Smooth muscle cell (in vitro differentiated cells): ENCODE data around the gene TMEM80. TPM values are rescaled to one million over a fixed set of nuclear protein-coding genes. Genes with fewer than 3 reads are reported as not detected.

Experiments used
- DNase-seq: peaks from one replicate; lab custom pipeline; 2025; ENCODE audit not compliant: unreplicated experiment; lab: John Stamatoyannopoulos, UW
- H2AFZ ChIP-seq: fragments of 200-600 bp; sonication (generic); 2 replicates; pipeline ENCODE4 v1.6.0; 2016; ENCODE audit warnings: antibody characterized with exemption, low read depth, mild to moderate bottlenecking
- H3F3A ChIP-seq: fragments of 200-600 bp; sonication (generic); 2 replicates; pipeline ENCODE4 v1.6.0; 2017; ENCODE audit warnings: antibody characterized with exemption, low read depth
- H3K27ac ChIP-seq: fragments of 200-600 bp; sonication (generic); 2 replicates; pipeline ENCODE4 v1.5.1; 2016; ENCODE audit warnings: low read depth, mild to moderate bottlenecking
- H3K27me3 ChIP-seq: fragments of 200-600 bp; sonication (generic); 2 replicates; pipeline ENCODE4 v1.6.1; 2016; ENCODE audit warnings: low read depth, mild to moderate bottlenecking
- H3K36me3 ChIP-seq: fragments of 200-600 bp; sonication (generic); 2 replicates; pipeline ENCODE4 v1.5.1; 2016; ENCODE audit warnings: low read depth
- H3K4me1 ChIP-seq: fragments of 200-600 bp; sonication (generic); 2 replicates; pipeline ENCODE4 v1.5.1; 2016; ENCODE audit warnings: low read depth
- H3K4me2 ChIP-seq: fragments of 200-600 bp; sonication (generic); 2 replicates; pipeline ENCODE4 v1.6.0; 2016; ENCODE audit warnings: mild to moderate bottlenecking
- H3K4me3 ChIP-seq: fragments of 200-600 bp; sonication (generic); 2 replicates; pipeline ENCODE4 v1.5.1; 2016; ENCODE audit warnings: mild to moderate bottlenecking
- H3K79me2 ChIP-seq: fragments of 200-600 bp; sonication (generic); 2 replicates; pipeline ENCODE4 v1.6.0; 2016; ENCODE audit warnings: low read depth, mild to moderate bottlenecking
- H3K9ac ChIP-seq: fragments of 200-600 bp; sonication (generic); 2 replicates; pipeline ENCODE4 v1.6.0; 2016; ENCODE audit warnings: low read depth
- H3K9me3 ChIP-seq: fragments of 200-600 bp; sonication (generic); replicated peaks from 2 replicates; pipeline ENCODE4 v1.5.1; 2016; ENCODE audit warnings: low read depth
- H4K20me1 ChIP-seq: fragments of 200-600 bp; sonication (generic); 2 replicates; pipeline ENCODE4 v1.6.0; 2016; ENCODE audit warnings: low read depth
- CTCF ChIP-seq: fragments of 200-600 bp; sonication (generic); IDR thresholded peaks from 2 replicates; pipeline ENCODE4 v1.5.1; 2017; ENCODE audit warnings: borderline replicate concordance, mild to moderate bottlenecking, antibody characterized with exemption; ENCODE audit not compliant: insufficient read depth, poor library complexity, severe bottlenecking
- WGBS: methylation state at CpG from one replicate; pipeline ENCODE4 v1.1.7; 2016; ENCODE audit warnings: low lambda C conversion rate; 5-methylcytosine and 5-hydroxymethylcytosine counted together
- polyA plus RNA-seq: library from polyadenylated mRNA; unstranded; fragments of >200 nt; fragmentation: Nextera tagmentation; extraction: Ambion mirVana; gene quantifications from 2 replicates; pipeline ENCODE4 v1.2.1, GENCODE V29; 2016
- total RNA-seq: library from RNA; depleted of rRNA; stranded (reverse); fragments of >200 nt; gene quantifications from 2 replicates; pipeline ENCODE4 v1.2.3, GENCODE V29; 2014

The TMEM80 gene
- total and polyA plus RNA-seq, 2 experiments from 2014 or later: 5.5 to 14.3 TPM

GRCh38 chr11:724049-724777 lies 28.6 kb downstream of the TMEM80 start:
- H3K9me3 ChIP-seq: no peaks in the 10 kb centered on the region
- DNase-seq: no peak
- no peak overlapping the region for H3K4me3 ChIP-seq
- H3K79me2 ChIP-seq: no peaks in the 10 kb centered on the region
- no peak overlapping the region for H3K9ac ChIP-seq
- WGBS: 85% methylated on average over 16 of the region's 19 CpGs
- H3K27me3 ChIP-seq: peaks cover 23% of the 10 kb centered on the region
- no peak overlapping the region for H2AFZ ChIP-seq
- H3F3A ChIP-seq: no peaks in the 10 kb centered on the region
- H3K4me2 ChIP-seq: no peak overlapping the region
- peaks cover 10% of the 10 kb centered on the region for H3K4me1 ChIP-seq
- TF ChIP-seq CTCF: no peak
- peaks cover 14% of the 10 kb centered on the region for H4K20me1 ChIP-seq
- H3K27ac ChIP-seq: no peak overlapping the region
- no peaks in the 10 kb centered on the region for H3K36me3 ChIP-seq

- Histone ChIP-seq H3K4me2 (no peak overlapping the region), H3K79me2 (no peaks in the 10 kb centered on the region), H3K27ac (no peak overlapping the region), H3K9me3 (no peaks in the 10 kb centered on the region), H3K9ac (no peak overlapping the region), H2AFZ (no peak overlapping the region), H3K4me1 (peaks cover 10% of the 10 kb centered on the region), H3K27me3 (peaks cover 23% of the 10 kb centered on the region), H3F3A (no peaks in the 10 kb centered on the region), H4K20me1 (peaks cover 8% of the 10 kb centered on the region), H3K4me3 (no peak overlapping the region), H3K36me3 (no peaks in the 10 kb centered on the region)
- 92% methylated on average over 15 of the region's 18 CpGs for WGBS
- no peak for TF ChIP-seq CTCF
- DNase-seq: no peak
Measured at GRCh38 chr11:724778-725386, 29.3 kb downstream of the TMEM80 start.

- Histone ChIP-seq H3K9ac (no peak overlapping the region), H3K9me3 (no peaks in the 10 kb centered on the region), H3K36me3 (no peaks in the 10 kb centered on the region), H3K27ac (no peak overlapping the region), H3F3A (no peaks in the 10 kb centered on the region), H3K4me3 (no peak overlapping the region), H3K79me2 (no peaks in the 10 kb centered on the region), H3K4me2 (peak overlapping the region; percentile 78), H3K4me1 (peaks cover 10% of the 10 kb centered on the region), H3K27me3 (peaks cover 21% of the 10 kb centered on the region), H2AFZ (no peak overlapping the region), H4K20me1 (peaks cover 6% of the 10 kb centered on the region)
- no peak for DNase-seq
- TF ChIP-seq CTCF: no peak
- 8% methylated on average over 20 of the region's 53 CpGs for WGBS
Measured at GRCh38 chr11:725624-726202, 30.1 kb downstream of the TMEM80 start.
